ENCODE data around the gene SGCD.

DNA sequence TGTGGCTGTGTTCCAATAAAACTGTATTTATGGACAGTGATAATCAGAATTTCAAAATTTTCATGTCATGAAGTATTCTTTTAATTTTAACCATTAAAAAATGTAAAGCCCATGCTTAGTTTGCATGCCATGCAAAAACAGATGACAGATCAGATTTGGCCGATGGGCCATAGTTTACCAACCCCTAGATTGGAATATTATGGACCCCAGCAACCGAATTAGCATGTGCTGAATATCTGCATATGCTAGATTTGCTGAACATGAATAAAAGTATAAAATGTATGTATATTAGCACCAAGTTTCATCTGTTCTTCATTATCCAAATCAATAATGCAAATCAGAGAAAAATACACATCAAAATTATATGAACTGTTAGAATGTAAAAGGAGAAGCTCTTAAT is 364.6 kb downstream of the SGCD start:
- no peak for TF ChIP-seq POLR2A (IDR thresholded peaks at IDR 0.05; ENCODE audit: low read depth, low read length)
- no peak for TF ChIP-seq POLR2AphosphoS5 (IDR thresholded peaks at IDR 0.05; ENCODE audit: low read depth, low read length)

All from GM12891 (cell line).